ENCODE data around the gene GNA12. TPM values are rescaled to one million over a fixed set of nuclear protein-coding genes. Genes with fewer than 3 reads are reported as not detected.
A peak's percentile ranks its signal among the peaks of the same experiment; 100 is the strongest.

GNA12 gene
- total and polyA plus RNA-seq, 9 of the 15 experiments (the other 6 are each of a cell fraction or from before 2014, with no cell fraction given): 0.65 to 32.7 (median 9.6) TPM

- TF ChIP-seq ATF2 (CRISPR knock-in tag; IDR thresholded peaks at IDR 0.05) (no peak), RAD21 (CRISPR knock-in tag; conservative IDR thresholded peaks at IDR 0.05 in 1 of 2, IDR thresholded peaks at IDR 0.05 in 1 of 2) (0 out of 4 replicates have a peak, but pooled peaks of 1 of the 2 experiments have one; percentile 16), NCOA2 (IDR thresholded peaks at IDR 0.05; ENCODE audit: partially characterized antibody in 2 of 2) (no peak), ZNF3 (CRISPR knock-in tag; IDR thresholded peaks at IDR 0.05) (no peak), CEBPB (tag; IDR thresholded peaks at IDR 0.05) (0 out of 2 replicates have a peak, but pooled peaks have one; percentile 15), ID3 (CRISPR knock-in tag; IDR thresholded peaks at IDR 0.05) (no peak), ID3 (tag; IDR thresholded peaks at IDR 0.05) (peak; percentile 59; the same call in 1 of the 2 replicates)
These were observed 133.1 kb downstream of the GNA12 start (continued) for GRCh38 chr7:2710901-2711551.

- 53% methylated on average over 11 of the region's 11 CpGs for WGBS (ENCODE audit: insufficient coverage, low coverage, missing lambda C conversion rate)
- H3K79me2 ChIP-seq (ENCODE audit: control insufficient read depth, insufficient read depth, low read length): no peaks in the 10 kb centered on the region
- peaks cover under 1 to 46% of the 10 kb centered on the region in 2 experiments for H3K4me1 ChIP-seq (replicated peaks in 1 of 2; ENCODE audit: control insufficient read depth in 2 of 2, insufficient read depth in 2 of 2, low read length in 2 of 2)
- no peak overlapping the region for H3K4me3 ChIP-seq
- H3K4me2 ChIP-seq (ENCODE audit: insufficient read depth, low read length): no peak overlapping the region; the same call in 1 of the 2 replicates
- in situ Hi-C loops (cut with MboI) (no loop called here), intact Hi-C loops (cut with micrococcal nuclease) (no loop called here)
- FAIRE-seq (no peak), DNase-seq (ENCODE audit: extremely low read depth in 1 of 4, low spot score in 3 of 4) (no peak), ATAC-seq (no peak)
- peaks cover 2 to 21% of the 10 kb centered on the region in 2 experiments; a peak in 3 of 5 replicates for H3K27me3 ChIP-seq (ENCODE audit: control insufficient read depth in 2 of 2, insufficient read depth in 2 of 2, low read length in 2 of 2)
- 0 out of 2 replicates have a peak, but pooled peaks cover 3% of the 10 kb centered on the region for H4K20me1 ChIP-seq (replicated peaks; ENCODE audit: control insufficient read depth, insufficient read depth, low read length)
- H3K9me3 ChIP-seq (replicated peaks; ENCODE audit: control insufficient read depth, insufficient read depth, low read depth, low read length): no peaks in the 10 kb centered on the region
- H3K36me3 ChIP-seq (ENCODE audit: control insufficient read depth, insufficient read depth, low read length): no peaks in the 10 kb centered on the region
- H3K9ac ChIP-seq (ENCODE audit: insufficient read depth in 1 of 2, low read depth in 2 of 2, low read length in 2 of 2): no peak overlapping the region
- POLR2A ChIA-PET: interaction anchor here (0.7 to 1.6 kb wide), 9 partner anchors 13 to 212 kb away, joined by 3 to 6 read pairs (median 4); no protein-coding TSS in a partner anchor
- CTCF ChIA-PET (ENCODE audit: low intra/inter-chr PET ratio): interaction anchor here (0.6 to 2.1 kb wide), 3 partner anchors 39 to 259 kb away, joined by 3 to 8 read pairs (median 7); no protein-coding TSS in a partner anchor
- no peaks in the 10 kb centered on the region for H3K9me1 ChIP-seq (ENCODE audit: control insufficient read depth, insufficient read depth, low read length)
- no TSS peak for BruUV-seq (replicated peaks)
- H2AFZ ChIP-seq (ENCODE audit: low read depth, low read length): peak overlapping the region; percentile 70; the same call in 1 of the 2 replicates
- H3K27ac ChIP-seq (ENCODE audit: extremely low read depth, low read depth, low read length): no peak overlapping the region
- no peak for TF ChIP-seq U2AF2 (optimal IDR thresholded peaks at IDR 0.05; ENCODE audit: low read depth, low read length)
- TF ChIP-seq MAX (CRISPR knock-in tag; IDR thresholded peaks at IDR 0.05): no peak
- no peak for TF ChIP-seq FOXP4 (CRISPR knock-in tag; IDR thresholded peaks at IDR 0.05; ENCODE audit: borderline replicate concordance)
- no peak for TF ChIP-seq TCF7 (IDR thresholded peaks at IDR 0.05; ENCODE audit: borderline replicate concordance)
- TF ChIP-seq ZNF512 (tag; IDR thresholded peaks at IDR 0.05): no peak
These were observed 133.8 kb downstream of the GNA12 start for GRCh38 chr7:2710286-2710655.

Measured in K562 (cell line).